Prostate gland (tissue), 2 donors: ENCODE data around the gene NRTN. TPM values are rescaled to one million over a fixed set of nuclear protein-coding genes. Genes with fewer than 3 reads are reported as not detected.
A peak's percentile ranks its signal among the peaks of the same experiment; 100 is the strongest.

Experiments
- DNase-seq: peaks from one replicate; pipeline ENCODE4 v3.0.0-alpha.2; 2019; ENCODE audit warnings: low spot score
- H3K27ac ChIP-seq, 2 donors: fragments of 200-600 bp; sonication (generic); 2 replicates each; pipeline ENCODE4 v1.5.1; 2017 to 2019
- H3K27me3 ChIP-seq: fragments of 200-600 bp; sonication (generic); replicated peaks from 2 replicates; pipeline ENCODE4 v1.5.1; 2019; ENCODE audit not compliant: insufficient read depth
- H3K36me3 ChIP-seq, 2 donors: fragments of 200-600 bp; sonication (generic); 1 replicate in 1 of 2; 2 replicates in 1 of 2; pipeline versions ENCODE4 v1.5.1 to v1.8.1; 2017 to 2019
- H3K4me1 ChIP-seq: fragments of 200-600 bp; sonication (generic); replicated peaks from 2 replicates; pipeline ENCODE4 v1.5.1; 2019
- H3K4me3 ChIP-seq, 2 donors: fragments of 200-600 bp; sonication (generic); 2 replicates each; pipeline ENCODE4 v1.5.1; 2017 to 2019
- H3K9me3 ChIP-seq: fragments of 200-600 bp; sonication (generic); 2 replicates; pipeline ENCODE4 v1.5.1; 2017
- CTCF ChIP-seq, 4 experiments: fragments of 200-600 bp in 2 of 4; fragments of 450-650 bp in 2 of 4; sonication (generic) in 2 of 4; IDR thresholded peaks; 1 replicate in 3 of 4; 2 replicates in 1 of 4; pipeline ENCODE4 v1.5.1; 2016 to 2019; ENCODE audit warnings: antibody characterized with exemption in 4 of 4, mild to moderate bottlenecking in 2 of 4, moderate library complexity in 2 of 4
- POLR2A ChIP-seq: fragments of 450-650 bp; IDR thresholded peaks from one replicate; pipeline ENCODE4 v1.6.1; 2016; ENCODE audit warnings: antibody characterized with exemption, mild to moderate bottlenecking
- POLR2AphosphoS5 ChIP-seq: sonication (generic); formaldehyde crosslinking; IDR thresholded peaks from one replicate; pipeline ENCODE4 v1.6.1; 2017; ENCODE audit warnings: antibody characterized with exemption
- WGBS: methylation state at CpG from one replicate; pipeline ENCODE4 v1.1.5; 2018; 5-methylcytosine and 5-hydroxymethylcytosine counted together
- intact Hi-C: fragments of 100-400 bp; cut with DNase I; formaldehyde crosslinking; loops from one replicate; pipeline ENCODE4 v1.14.2; 2022
- total RNA-seq, 2 donors: library from RNA; depleted of rRNA; stranded (reverse); fragments of >200 nt; gene quantifications; one replicate each; pipeline ENCODE4 v1.1.0, GENCODE V29; 2016

The NRTN gene
- total RNA-seq, 2 donors from 2014 or later, result 9.7 to 12.9 TPM

- Histone ChIP-seq H3K27ac (peak overlapping the region; percentile 49 to 68), H3K4me1 (no peaks in the 10 kb centered on the region), H3K27me3 (no peaks in the 10 kb centered on the region), H3K9me3 (no peaks in the 10 kb centered on the region), H3K36me3 (no peaks in the 10 kb centered on the region), H3K4me3 (peak overlapping the region; percentile 25 to 39)
- intact Hi-C loops, result loop anchor here (2.0 kb wide), 2 partner anchors 23 to 65 kb away; partner anchors contain the start of gene NRTN
- peak; percentile 76 for DNase-seq
- WGBS, result 3% methylated on average over 64 of the region's 91 CpGs
- TF ChIP-seq CTCF (IDR thresholded peaks at IDR 0.05), result no peak
- peak; percentile 85 for TF ChIP-seq POLR2A
- TF ChIP-seq POLR2AphosphoS5, result peak; percentile 79
These were observed 23.2 kb downstream of the NRTN start for GRCh38 chr19:5827891-5828660.

DNA sequence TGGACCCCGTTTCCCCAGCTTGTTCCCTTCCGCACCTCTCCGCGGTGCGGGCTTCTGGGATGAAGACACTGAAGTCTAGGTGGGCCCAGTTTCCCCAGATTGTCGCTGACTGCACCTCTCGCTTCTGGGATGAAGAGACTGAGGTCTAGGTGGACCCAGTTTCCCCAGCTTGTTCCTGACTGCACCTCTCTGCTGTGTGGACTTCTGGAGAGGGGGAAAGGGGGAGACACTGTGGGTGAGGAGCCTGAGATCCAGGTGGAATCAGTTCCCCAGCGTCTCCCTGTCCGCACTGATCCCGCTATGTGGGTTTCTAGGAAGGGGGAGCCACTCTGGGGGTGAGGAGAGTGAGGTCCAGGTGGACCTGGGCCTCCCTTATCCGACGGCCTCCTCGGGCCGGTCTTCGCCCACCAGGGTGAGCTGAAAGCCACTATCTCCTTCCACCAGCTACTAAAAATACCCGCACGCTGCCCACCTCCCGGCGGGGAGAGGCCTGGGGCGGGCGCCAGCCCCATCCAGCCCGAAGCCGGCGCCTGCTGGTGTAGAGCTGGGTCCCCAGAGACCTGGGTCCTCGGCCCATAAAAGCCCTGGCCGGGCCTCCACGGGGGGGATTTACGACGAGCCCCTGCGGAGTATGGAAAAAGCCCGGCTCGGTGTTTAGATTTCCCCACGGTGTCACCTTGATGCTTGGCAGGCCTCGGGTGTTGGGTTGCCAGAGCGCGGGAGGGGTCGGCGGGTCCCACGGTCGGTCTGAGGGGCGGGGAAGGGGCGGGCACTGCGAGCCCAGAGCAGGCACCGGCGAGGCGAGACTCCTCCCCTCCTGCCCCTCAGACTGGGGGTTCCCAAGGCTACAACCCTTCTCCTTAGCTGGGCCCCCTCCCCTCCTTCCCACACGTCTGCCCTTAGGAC is 24.0 kb downstream of the NRTN start:
- 7% methylated on average over 47 of the region's 47 CpGs for WGBS
- Histone ChIP-seq H3K27me3 (no peaks in the 10 kb centered on the region), H3K36me3 (no peaks in the 10 kb centered on the region), H3K9me3 (no peaks in the 10 kb centered on the region), H3K27ac (peak overlapping the region; percentile 49 to 68), H3K4me3 (peak overlapping the region; percentile 25 to 39), H3K4me1 (no peaks in the 10 kb centered on the region)
- DNase-seq, result no peak
- TF ChIP-seq CTCF (IDR thresholded peaks at IDR 0.05) (peak in 1 of 4 experiments; percentile 5), POLR2A (no peak)
- intact Hi-C loops, result loop anchor here (2.0 kb wide), 2 partner anchors 24 to 64 kb away; partner anchors contain the start of gene NRTN

GRCh38 chr19:5829567-5830310 is 24.9 kb downstream of the NRTN start:
- no peak overlapping the region for H3K4me3 ChIP-seq
- no peaks in the 10 kb centered on the region for H3K9me3 ChIP-seq
- no peak for DNase-seq
- no peaks in the 10 kb centered on the region for H3K4me1 ChIP-seq
- no peaks in the 10 kb centered on the region for H3K27me3 ChIP-seq
- intact Hi-C loops, result loop anchor here (2.0 kb wide), 2 partner anchors 25 to 63 kb away; partner anchors contain the start of gene NRTN
- TF ChIP-seq POLR2A (no peak), CTCF (IDR thresholded peaks at IDR 0.05) (no peak), POLR2AphosphoS5 (no peak)
- WGBS, result 63% methylated on average over 31 of the region's 34 CpGs
- no peaks in the 10 kb centered on the region for H3K36me3 ChIP-seq
- peak overlapping the region in 1 of 2 donors; percentile 49 for H3K27ac ChIP-seq

- 92% methylated on average over 5 of the region's 9 CpGs for WGBS
These were observed 26.3 kb downstream of the NRTN start for GRCh38 chr19:5831159-5831558.

More at GRCh38 chr19:5831159-5831558, 26.3 kb downstream of the NRTN start:
- Histone ChIP-seq H3K27ac (no peak overlapping the region), H3K4me3 (no peak overlapping the region), H3K9me3 (no peaks in the 10 kb centered on the region), H3K36me3 (no peaks in the 10 kb centered on the region), H3K27me3 (no peaks in the 10 kb centered on the region), H3K4me1 (no peaks in the 10 kb centered on the region)
- no peak for DNase-seq
- TF ChIP-seq POLR2AphosphoS5 (no peak), CTCF (IDR thresholded peaks at IDR 0.05) (no peak), POLR2A (no peak)
- intact Hi-C loops, result no loop called here
